C4-2B (cell line): ENCODE results near the gene CATSPERZ.

ENCODE experiments used
- H3K27ac ChIP-seq: fragments of 450-650 bp; 2 replicates; pipeline ENCODE4 v1.5.1; 2017
- ZFX ChIP-seq: fragments of 450-650 bp; IDR thresholded peaks from 2 replicates; pipeline ENCODE4 v1.6.1; 2017
- TF ChIP-seq, protein P1 (sequence below): fragments of 450-650 bp; conservative IDR thresholded peaks from 2 replicates; pipeline ENCODE4 v1.5.1; 2017; ENCODE audit warnings: mild to moderate bottlenecking

The CATSPERZ gene

DNA sequence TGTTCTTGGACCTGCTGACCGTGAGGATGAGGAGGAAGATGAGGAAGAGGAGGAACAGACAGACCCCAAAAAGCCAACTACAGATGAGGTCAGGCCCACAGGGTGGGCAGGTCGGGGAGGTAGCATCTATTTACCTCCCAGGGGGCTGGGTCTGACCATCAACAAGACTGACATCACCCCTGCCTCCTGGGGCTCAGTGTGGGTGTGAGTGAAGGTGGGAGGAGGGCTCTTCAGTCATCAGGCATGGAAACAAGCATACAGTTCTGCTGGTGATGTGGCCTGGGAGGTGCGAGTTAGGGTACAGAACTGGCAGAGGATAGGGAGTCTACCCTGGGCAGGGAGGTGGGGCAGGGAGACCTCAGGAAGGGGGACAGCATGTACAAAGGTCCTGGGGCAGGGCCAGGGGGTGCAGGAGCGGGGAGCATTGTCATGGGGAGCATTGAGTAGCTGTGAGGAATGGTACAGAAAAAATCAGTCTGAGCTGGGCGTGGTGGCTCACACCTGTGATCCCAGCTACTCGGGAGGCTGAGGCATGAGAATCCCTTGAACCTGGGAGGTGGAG is 39.9 kb upstream of the CATSPERZ start:
- no peak overlapping the region for H3K27ac ChIP-seq
- TF ChIP-seq, protein P1, sequence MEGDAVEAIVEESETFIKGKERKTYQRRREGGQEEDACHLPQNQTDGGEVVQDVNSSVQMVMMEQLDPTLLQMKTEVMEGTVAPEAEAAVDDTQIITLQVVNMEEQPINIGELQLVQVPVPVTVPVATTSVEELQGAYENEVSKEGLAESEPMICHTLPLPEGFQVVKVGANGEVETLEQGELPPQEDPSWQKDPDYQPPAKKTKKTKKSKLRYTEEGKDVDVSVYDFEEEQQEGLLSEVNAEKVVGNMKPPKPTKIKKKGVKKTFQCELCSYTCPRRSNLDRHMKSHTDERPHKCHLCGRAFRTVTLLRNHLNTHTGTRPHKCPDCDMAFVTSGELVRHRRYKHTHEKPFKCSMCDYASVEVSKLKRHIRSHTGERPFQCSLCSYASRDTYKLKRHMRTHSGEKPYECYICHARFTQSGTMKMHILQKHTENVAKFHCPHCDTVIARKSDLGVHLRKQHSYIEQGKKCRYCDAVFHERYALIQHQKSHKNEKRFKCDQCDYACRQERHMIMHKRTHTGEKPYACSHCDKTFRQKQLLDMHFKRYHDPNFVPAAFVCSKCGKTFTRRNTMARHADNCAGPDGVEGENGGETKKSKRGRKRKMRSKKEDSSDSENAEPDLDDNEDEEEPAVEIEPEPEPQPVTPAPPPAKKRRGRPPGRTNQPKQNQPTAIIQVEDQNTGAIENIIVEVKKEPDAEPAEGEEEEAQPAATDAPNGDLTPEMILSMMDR, result no peak
- no peak for TF ChIP-seq ZFX

DNA sequence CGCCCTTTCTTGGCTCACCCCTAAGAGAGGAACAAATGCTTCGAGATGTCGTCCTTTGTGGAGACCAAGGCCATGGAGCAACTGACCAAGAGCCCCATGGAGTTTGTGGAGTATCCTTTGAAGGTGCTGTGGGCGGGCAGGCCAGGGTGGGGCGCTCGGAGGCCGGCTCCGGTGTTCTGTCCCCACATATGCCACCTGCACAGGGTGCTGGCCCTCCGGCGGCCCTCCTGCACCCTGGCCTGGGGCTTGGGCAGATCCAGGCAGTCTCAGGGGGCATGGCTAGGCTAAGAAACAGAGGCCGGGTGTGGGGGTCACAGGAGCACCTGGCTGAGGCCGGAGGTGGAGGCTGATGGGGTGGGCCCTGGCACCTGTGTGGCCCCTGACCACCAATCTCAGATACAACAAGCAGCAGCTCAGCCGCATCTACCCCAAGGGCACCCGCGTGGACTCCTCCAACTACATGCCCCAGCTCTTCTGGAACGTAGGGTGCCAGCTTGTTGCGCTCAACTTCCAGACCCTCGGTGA is 38.5 kb upstream of the CATSPERZ start:
- TF ChIP-seq, protein P1, result no peak
- TF ChIP-seq ZFX, result no peak
- no peak overlapping the region for H3K27ac ChIP-seq

GRCh38 chr11:64262271-64263002 is 37.7 kb upstream of the CATSPERZ start:
- H3K27ac ChIP-seq, result no peak overlapping the region
- no peak for TF ChIP-seq ZFX
- TF ChIP-seq, protein P1, result no peak

DNA sequence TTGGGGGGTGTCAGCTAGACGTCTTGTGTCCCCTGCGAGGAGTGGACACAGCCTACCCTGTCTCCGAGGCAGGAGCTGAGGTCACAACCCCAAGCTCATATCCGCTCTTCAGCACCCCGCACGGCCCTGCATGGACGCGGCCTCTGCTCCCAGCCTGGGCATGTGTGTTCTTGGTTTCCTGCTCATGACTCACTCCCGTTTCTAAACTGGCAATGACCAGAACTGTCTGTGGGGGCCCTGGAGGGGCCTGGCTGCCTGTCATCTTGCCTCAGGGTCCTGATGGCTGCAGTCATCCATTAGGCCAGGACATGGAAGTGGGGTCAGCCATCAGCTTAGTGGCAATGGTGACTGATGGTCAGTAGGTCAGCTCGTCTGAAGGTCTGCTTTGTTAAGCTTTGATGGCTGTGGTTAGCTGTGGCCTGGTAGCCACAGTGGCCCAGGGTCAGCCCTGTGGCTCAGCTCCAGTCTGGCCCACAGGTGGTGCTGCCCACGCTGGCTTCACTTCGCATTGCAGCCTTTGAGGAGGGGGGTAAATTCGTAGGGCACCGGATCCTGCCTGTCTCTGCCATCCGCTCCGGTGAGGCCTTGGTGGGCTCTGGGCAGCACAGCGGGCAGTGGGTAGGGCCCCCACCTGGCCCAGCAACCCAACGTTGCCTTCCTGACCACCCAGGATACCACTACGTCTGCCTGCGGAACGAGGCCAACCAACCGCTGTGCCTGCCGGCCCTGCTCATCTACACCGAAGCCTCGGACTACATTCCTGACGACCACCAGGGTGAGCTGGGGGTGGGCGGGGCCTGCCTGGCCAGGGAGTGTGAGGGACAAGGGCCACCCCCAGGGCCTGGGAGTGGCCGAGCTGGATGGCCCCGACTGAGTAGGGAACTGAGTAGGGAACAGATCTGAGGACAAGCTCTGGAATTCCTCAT is 36.9 kb upstream of the CATSPERZ start:
- TF ChIP-seq, protein P1, result no peak
- no peak for TF ChIP-seq ZFX
- no peak overlapping the region for H3K27ac ChIP-seq

GRCh38 chr11:64263947-64264317 is 36.2 kb upstream of the CATSPERZ start:
- no peak overlapping the region for H3K27ac ChIP-seq
- TF ChIP-seq ZFX, result no peak
- TF ChIP-seq, protein P1, result no peak

DNA sequence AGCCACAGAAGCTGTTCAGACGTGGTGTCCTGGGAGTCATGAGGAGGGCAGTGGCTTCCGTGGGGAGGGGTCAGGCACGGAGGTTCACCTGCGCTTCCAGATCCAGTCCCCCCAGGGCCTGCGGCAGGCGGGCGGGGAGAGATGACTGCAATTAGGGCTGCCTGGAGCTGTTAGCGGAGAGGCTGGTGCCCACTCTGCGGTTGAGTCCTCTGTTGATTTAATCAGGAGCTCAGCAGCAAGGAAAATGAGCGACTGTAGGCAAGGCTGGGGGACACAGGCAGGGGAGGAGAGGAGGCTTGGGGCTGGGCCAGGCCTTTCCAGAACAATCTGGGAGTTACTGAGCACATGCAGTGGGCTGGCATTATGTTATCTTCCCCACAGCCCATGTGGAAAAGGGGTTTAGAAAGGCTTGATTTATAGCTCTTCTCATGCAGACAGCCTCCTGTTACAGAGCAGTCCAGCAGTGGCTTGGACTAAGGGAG is 35.7 kb upstream of the CATSPERZ start:
- no peak overlapping the region for H3K27ac ChIP-seq
- TF ChIP-seq ZFX, result no peak
- TF ChIP-seq, protein P1, result no peak
